Mucosa of descending colon (tissue), 3 donors: ENCODE results near the gene DCLRE1C. TPM values are rescaled to one million over a fixed set of nuclear protein-coding genes. Genes with fewer than 3 reads are reported as not detected.

Source experiments
- ATAC-seq: fragments of 200-7000 bp; cut with Tn5 transposase; one replicate; pipeline ENCODE4 v1.9.1; 2020; ENCODE audit warnings: mild to moderate bottlenecking, moderate library complexity
- DNase-seq, 3 donors: peaks; one replicate each; pipeline ENCODE4 v3.0.0-alpha.2; 2020
- H3K36me3 ChIP-seq: fragments of 200-600 bp; one replicate; pipeline ENCODE4 v1.8.0; 2021; ENCODE audit warnings: low read depth, mild to moderate bottlenecking
- H3K4me1 ChIP-seq: fragments of 200-600 bp; one replicate; pipeline ENCODE4 v1.8.0; 2021; ENCODE audit warnings: low read depth, mild to moderate bottlenecking
- H3K4me3 ChIP-seq: fragments of 200-600 bp; one replicate; pipeline ENCODE4 v1.8.0; 2021; ENCODE audit warnings: mild to moderate bottlenecking
- H3K9me3 ChIP-seq: fragments of 200-600 bp; one replicate; pipeline ENCODE4 v1.8.0; 2021; ENCODE audit warnings: mild to moderate bottlenecking
- CTCF ChIP-seq: fragments of 200-600 bp; IDR thresholded peaks from one replicate; pipeline ENCODE4 v1.8.0; 2022; ENCODE audit warnings: antibody characterized with exemption, mild to moderate bottlenecking
- intact Hi-C, 2 donors: fragments of 100-400 bp; cut with DNase I in 1 of 2; cut with micrococcal nuclease in 1 of 2; formaldehyde crosslinking; loops; one replicate each; pipeline versions ENCODE4 v1.11.0 to v1.11.1; 2022; cut with DNase I, micrococcal nuclease
- total RNA-seq, 3 donors: library from RNA; stranded (reverse); fragmentation: NEBNext Ultra II Directional in 2 of 3; extraction: Animal tissue kit (Norgen Biotek cat#: 25700) in 2 of 3; gene quantifications; one replicate each; pipeline versions ENCODE4 v1.2.1 to v1.2.4, GENCODE V29; 2021 to 2023
- donor health status: DM: no; HTN: no; CAD: no; lungs with moderate emphysema.
- donor health status: DM: no; HTN: no; CAD: no.
- donor health status: DM: no; HTN: yes; CAD: no.

Gene DCLRE1C
- total RNA-seq, 3 donors from 2014 or later = 10.2 to 15.6 (median 12.4) TPM

- no peak for ATAC-seq
- no peak for DNase-seq
Observed at GRCh38 chr10:14880229-14880628, 73.7 kb downstream of the DCLRE1C start.

GRCh38 chr10:14879928-14880193 is 74.0 kb downstream of the DCLRE1C start:
- Histone ChIP-seq H3K36me3 (peaks cover 4% of the 10 kb centered on the region), H3K9me3 (no peaks in the 10 kb centered on the region), H3K4me3 (peak overlapping the region; percentile 91), H3K4me1 (peaks cover 16% of the 10 kb centered on the region)
- DNase-seq (no peak), ATAC-seq (no peak)
- TF ChIP-seq CTCF = no peak
- intact Hi-C loops = no loop called here

More at GRCh38 chr10:14880229-14880628, 73.7 kb downstream of the DCLRE1C start:
- no peaks in the 10 kb centered on the region for H3K9me3 ChIP-seq
- intact Hi-C loops = no loop called here
- peaks cover 16% of the 10 kb centered on the region for H3K4me1 ChIP-seq
- H3K36me3 ChIP-seq = peaks cover 4% of the 10 kb centered on the region
- H3K4me3 ChIP-seq = no peak overlapping the region
- no peak for TF ChIP-seq CTCF

GRCh38 chr10:14879124-14879927 is 74.6 kb downstream of the DCLRE1C start:
- Histone ChIP-seq H3K36me3 (peaks cover 4% of the 10 kb centered on the region), H3K4me1 (peaks cover 16% of the 10 kb centered on the region), H3K9me3 (no peaks in the 10 kb centered on the region), H3K4me3 (peak overlapping the region; percentile 91)
- TF ChIP-seq CTCF = no peak
- ATAC-seq = peak; percentile 13
- intact Hi-C loops = no loop called here
- DNase-seq = peak; percentile 41 to 55 (median 55)

- no peak for TF ChIP-seq CTCF
- Histone ChIP-seq H3K4me1 (peaks cover 16% of the 10 kb centered on the region), H3K36me3 (peaks cover 4% of the 10 kb centered on the region), H3K4me3 (peak within 1 kb of the TSS; percentile 91), H3K9me3 (no peaks in the 10 kb centered on the region)
- DNase-seq = peak; percentile 95 to 98 (median 96)
- intact Hi-C loops = no loop called here
- ATAC-seq = peak; percentile 97
Observed at GRCh38 chr10:14878266-14879123, 75.4 kb downstream of the DCLRE1C start, which contains the start of gene SUV39H2. SUV39H2 (plus strand) TSS chr10:14878866; CDS start chr10:14878889, 23 bp downstream.

GRCh38 chr10:14876764-14877163 is 77.1 kb downstream of the DCLRE1C start:
- intact Hi-C loops = no loop called here
- no peak overlapping the region for H3K4me3 ChIP-seq
- DNase-seq (no peak), ATAC-seq (no peak)
- peaks cover 16% of the 10 kb centered on the region for H3K4me1 ChIP-seq
- TF ChIP-seq CTCF = no peak
- peaks cover 4% of the 10 kb centered on the region for H3K36me3 ChIP-seq
- H3K9me3 ChIP-seq = no peaks in the 10 kb centered on the region
